Kidney glomerular epithelial cell (primary cell): Measurements from ENCODE around the gene SUGP1.
"Not testable (repeated sequence)": the region's sequence is repeated elsewhere in the genome, so short reads cannot be mapped to it uniquely, and the experiment has no call there.

Experiments used
- DNase-seq: peaks from one replicate; lab custom pipeline; 2025; lab: John Stamatoyannopoulos, UW

SUGP1 gene

DNA sequence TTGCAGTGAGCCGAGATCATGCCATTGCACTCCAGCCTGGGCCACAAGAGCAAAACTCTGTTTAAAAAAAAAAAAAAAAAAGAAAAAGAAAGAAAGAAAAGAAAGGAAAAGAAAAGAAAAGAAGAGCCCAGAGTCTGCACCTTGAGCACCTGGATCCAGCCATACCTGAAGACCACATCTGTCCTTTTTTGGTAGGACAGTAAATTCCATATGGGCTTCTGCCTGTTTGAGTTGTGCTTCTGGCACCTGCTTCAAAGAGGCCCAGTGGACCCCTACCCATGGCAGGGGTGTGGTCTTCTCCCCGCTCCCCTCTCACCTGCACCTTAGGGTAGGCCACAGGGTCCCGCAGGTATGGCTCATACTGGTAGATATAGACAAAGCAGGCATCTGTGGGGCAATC is 53.0 kb downstream of the SUGP1 start:
- DNase-seq, result no peak

DNA sequence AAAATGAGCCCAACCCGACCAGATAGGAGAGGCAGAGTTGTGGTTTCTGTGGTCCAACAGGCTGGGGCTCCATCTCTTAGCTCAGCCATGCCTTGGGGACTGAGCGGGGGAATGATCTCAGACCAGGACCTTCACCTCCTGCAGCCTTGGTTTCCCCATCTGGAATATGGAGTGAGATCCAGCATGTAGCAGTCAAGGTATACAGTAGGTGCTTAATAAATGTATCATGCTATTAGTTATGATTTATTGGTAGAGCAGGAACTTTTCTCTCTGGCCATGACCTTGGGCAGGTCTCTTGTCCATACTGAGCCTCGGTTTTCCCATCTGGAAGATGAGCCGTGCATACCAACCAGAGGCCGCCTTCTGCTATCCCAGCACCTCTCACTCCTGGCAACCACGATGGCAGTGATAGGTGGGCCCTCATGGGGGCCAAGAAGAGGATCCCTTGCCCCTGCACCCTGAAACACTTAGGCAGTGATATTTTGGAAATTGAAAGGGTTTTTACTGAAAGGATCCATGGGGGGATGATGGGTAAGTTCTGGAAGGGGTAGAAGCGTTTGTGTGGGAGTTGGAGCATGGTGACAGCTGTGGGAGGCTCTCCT is 56.3 kb downstream of the SUGP1 start:
- no peak for DNase-seq

DNA sequence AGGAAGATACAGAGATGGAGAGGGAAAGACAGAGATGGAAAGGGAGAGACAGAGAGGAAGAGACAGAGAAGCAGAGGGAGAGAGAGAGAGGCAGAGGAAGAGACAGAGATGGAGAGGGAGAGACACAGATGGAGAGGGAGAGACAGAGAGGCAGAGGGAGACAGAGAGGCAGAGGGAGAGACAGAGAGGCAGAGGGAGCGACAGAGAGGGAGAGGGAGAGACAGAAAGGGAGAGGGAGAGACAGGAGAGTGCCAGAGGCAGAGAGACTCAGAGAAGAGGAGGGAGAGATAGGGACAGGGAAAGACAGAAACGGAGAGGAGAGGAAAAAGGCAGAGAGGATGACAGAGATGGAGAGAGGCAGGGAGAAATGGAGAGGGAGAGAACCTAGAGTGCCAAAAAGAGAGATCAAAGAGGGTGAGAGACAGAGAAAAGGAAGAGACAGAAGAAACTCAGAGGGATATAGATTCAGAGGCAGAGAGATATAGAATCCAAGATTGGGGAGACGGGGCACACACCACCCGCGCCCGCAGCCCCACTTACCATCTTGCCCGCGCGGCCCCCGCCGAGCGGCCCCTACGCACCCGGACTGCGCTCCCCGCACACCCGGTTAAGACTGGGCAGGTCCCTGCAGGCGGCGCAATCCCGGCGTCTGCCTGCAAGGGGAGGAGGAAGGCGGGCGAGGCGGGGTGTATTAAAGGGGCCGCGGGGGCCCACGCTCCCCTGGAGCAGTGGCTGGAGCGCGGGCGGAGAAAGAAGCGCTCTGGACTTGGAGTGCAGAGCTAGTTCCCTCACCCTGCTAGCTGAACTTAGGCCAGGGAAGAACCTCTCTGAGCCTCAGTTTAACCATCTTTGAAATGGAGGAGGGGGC is 57.9 kb downstream of the SUGP1 start:
- DNase-seq, result no peak

DNA sequence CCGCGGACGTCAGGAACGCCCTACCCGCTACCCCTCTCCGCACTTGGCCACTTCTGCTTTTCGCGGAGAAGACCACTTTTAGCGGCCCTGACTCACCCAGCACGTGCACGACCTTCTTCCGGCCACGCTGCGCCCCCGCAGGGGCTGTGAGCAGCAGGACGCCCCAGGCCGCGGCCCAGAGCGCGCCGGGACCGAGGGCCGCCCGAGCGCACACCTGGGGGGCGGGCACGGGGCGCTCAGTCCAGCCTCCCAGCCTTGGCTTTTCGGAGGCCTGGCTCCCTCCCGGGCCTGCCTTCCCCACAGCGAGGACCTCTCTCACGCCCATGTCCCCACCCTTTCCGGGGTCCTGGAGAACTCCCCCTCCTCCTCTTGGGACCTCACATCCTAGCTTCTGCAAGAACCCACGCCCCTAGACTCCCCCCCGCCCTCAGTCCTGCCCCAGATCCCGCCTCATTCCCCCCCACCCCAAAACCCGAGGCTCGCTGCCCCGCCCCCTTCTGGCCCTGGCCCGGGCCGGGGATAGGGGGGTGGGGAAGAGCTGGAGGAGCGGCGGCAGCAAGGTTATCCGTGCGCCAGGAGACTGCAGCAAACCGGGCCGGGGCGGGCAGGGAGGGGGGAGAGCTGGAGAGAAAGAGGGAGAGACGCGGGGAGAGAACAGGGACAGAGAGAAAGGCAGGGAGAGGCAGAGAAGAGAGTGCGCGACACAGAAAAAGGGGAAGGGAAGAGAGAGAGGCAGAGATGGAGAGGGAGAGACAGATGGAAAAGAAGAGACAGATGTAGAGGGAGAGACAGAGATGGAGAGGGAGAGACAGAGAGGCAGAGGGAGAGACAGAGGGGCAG is 58.7 kb downstream of the SUGP1 start:
- DNase-seq, result no peak

DNA sequence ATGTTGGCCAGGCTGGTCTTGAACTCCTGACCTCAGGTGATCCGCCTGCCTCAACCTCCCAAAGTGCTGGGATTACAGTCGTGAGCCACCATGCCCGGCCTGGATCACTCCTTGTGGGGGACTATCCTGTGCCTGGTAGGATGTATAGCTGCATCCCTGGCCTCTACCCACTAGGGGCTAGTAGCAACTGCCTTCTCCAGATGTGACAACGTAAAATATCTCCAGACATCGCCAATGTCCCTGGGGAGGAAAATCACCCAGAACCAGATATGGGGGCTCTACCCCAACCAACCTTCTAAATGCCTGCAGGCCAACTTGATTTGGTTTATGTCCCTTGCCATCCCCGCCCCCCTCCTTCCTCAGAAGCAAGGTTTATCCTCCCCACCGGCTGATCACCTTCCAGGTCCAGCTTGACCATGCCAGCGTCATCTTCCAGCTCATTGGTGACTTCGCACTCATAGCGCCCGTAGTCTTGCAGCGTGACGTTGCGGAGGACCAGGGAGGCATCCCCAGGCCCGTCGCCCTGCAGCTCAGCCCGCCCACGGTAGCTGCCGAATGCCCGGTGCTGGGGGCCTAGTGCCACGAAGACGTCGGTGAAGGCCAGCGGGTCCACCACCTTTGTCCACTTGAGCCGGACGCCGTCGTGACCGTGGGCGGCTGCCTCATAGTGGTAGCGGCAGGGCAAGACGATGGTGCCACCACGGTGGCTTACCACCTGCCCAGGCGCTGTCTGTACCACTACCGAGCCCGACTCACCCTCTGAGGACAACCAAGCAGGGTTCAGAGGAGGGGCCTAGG is 59.7 kb downstream of the SUGP1 start:
- DNase-seq, result no peak

DNA sequence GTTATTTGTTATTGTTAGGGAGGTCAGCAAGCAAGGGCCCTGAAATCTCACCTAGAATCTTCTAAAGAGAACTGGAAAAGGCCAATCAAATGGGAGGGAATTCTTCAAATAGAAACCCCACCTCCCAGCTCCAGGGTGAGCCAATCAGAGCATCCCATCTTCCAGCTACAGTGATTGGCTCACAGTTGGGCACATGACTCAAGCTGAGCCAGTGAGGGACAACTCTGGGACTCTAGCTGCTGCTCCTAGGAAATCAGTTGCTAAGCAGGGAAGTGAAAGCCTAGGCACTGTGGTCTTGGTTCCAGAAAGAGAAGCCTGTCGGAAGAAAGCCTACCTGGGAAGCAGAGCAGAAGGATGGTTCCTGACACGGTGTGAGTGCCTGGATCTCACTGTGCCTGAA is 60.6 kb downstream of the SUGP1 start:
- DNase-seq, result no peak

DNA sequence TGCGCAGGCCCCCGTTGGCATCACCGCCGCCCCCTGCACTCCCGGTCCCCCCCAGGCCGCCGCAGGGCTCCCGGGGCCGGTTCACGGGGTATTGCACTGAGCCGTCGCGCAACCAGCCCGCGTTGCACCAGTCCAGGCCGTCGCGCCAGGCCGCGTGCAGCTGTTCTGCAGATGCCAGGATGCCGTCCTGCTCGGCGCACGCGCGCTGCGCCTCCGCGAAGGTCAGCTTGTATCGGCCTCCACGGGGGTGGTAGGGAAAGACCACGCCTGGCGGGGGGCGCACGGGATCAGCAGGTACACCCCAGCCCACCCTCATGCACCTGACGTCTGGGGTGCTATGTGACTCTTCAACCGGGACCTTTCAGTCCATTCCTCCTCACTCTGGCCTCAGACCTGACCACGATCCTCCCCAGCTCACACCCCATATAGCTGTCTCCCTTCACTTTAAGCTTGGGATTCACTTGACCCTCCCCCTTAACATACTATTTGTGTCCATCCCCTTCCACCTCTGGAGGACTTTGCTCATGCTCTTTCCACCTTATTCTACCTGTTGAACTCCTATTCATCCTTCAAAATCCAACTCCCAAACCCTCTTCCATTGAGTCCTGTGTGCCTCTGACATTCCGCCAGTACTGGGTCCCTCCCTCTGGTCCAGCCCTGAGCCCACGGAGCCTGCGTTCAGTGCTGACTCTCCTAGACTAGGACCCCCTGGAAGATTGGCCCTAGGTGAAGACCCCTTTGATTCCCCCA is 61.5 kb downstream of the SUGP1 start:
- no peak for DNase-seq

DNA sequence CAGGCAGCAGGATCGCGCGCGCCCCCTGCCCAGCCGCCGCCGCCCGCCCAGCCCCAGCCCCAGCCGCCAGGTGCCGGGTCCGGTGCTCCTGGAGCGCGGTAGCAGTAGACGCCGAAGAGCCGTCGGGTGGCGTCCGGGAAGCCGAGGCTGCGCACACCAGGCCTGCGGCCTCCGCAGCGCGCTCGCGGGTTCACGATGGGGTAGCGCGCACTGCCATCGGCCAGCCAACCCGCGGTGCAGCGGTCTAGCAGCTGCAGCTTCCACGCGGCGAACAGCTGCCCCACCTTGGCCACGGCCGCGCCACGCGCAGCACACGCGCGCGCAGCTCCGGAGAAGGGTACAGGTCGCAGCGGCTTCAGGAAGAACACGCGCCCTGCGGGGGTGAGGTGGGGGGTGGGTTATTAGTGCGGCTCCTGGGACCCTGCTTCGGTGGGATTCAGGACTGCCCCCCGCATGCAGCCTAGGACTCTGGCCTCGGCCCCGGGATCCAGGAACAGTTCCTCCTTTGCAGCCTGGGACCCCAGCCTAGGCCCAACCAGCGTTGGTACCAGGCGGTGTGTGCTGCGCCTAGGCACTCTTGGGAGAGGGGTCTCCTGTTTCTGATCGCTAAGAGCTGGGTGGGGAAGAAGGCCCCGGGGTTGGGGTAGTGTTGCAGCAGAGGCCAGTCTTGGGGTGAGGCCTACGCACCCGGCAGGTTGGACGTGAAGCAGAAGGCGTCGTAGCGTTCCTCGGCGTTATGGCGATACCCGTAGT is 62.3 kb downstream of the SUGP1 start:
- DNase-seq, result no peak

DNA sequence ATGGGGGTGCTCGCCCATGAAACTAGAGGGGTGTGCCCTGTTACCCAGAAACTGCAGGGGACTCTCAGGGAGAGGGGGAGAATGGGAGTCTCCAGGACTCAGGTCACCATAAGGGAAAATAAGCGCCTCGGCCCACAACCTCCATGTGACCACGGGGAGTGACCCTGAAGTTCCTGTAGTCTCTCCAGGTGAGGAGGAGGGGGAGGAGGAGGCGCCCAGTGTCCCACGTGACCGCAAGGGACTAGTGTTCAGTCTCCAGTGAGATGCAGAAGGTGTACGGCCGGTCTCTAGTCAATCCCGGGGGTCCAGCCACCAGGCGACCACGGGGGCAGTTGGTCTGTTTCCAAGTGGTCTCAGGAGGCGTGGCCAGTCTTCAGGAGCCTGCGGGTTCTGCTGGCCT is 63.2 kb downstream of the SUGP1 start:
- DNase-seq, result no peak

DNA sequence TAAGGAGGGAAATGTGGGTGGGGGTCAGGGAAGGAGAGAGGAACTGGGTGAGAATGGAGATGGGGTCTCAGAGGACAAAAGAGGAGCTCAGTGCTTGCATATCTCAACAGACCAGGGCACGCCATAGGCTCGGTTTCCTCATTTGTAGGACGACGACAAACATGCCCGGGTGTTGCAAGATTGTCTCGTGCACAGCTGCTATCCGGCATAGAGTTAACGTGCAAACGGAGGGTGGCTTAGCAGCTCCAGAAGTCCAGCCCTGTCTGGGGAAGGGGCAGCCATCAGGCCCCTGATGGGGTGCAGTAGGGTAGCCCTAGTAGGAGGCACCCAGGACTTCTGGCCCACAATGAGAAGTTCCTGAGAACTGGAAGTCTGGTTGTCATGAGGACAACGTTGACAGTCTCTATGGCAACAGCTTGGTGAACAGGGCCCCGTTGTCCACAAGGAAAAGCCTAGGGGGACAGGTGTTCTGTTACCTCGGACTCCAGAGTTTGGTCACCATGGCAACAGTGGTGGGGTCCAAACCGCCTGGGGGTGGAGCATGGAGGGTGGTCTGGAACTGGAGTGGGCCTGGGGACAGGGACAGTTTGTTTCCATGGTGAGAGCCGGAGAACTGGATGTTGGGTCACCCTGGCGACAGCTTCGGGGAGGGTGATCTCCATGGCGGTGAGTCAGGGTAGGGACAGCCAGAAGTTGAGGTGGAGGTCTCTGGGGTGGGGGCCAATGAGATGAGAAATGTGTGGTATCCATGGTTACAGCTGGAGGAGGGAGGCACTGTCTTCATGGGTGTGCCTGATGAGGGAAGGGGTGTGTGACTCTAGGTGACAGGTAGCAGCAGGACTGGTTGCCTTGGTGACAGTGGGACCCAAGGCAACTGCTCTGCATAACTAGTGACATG is 64.0 kb downstream of the SUGP1 start:
- no peak for DNase-seq

DNA sequence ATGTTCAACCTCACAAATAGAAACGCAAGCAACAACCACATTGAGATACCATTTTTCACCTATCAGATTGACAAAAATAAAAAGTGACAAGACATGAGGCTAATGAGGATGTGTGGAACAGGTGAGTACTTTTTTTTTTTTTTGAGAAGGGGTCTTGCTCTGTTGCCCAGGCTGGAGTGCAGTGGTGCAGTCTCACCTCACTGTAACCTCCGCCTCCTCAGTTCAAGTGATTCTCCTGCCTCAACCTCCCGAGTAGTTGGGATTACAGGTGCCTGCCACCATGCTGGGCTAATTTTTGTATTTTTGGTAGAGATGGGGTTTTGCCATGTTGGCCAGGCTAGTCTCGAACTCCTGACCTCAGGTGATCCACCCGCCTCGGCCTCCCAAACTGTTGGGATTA is 66.9 kb downstream of the SUGP1 start:
- not testable (repeated sequence) for DNase-seq

DNA sequence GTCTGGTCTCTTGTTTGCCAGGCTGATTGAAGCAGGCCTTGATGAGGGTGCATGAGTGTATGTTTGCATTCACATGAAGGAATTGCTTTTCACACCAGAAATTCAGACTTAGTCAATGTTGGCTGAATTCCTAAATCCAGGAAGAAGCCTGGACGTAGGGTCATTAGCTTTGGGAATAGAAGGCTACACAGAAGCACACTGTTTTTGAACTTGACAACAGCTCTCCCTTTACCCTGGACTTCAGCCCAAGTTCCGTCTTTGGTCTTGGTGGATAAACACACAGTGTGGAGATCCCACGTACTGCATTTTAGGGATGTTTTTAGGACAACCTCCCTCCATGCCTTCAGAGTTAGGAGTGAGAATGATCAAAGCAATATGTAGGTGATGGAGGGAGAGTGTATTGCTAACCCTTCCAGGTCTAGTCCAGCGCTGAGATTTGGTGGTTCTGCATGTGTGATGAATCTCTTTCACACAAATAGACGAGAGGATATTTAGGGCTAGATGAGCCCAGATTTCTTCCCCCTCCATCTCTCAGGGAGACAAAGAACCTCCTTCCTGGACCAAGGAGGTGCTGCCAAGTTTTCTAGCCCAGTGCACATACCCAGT is 70.0 kb downstream of the SUGP1 start:
- no peak for DNase-seq

DNA sequence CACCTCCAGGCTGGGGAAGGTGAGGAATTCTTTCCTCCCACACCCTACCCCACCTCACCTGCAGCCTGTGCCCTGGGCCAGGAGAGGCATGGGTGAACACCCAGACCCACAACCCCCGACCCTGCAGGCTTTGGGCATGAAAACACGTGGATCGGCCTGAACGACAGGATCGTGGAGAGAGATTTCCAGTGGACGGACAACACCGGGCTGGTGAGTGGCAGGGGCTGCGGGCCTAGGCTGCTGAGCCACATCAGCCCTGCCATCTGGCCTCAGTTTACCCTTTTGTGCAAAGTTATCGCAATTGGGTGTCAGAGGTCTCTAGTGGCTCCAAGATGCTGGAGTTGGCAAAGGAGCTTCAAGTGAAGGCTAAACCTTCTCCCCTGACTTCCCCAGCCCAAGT is 79.8 kb downstream of the SUGP1 start:
- no peak for DNase-seq

DNA sequence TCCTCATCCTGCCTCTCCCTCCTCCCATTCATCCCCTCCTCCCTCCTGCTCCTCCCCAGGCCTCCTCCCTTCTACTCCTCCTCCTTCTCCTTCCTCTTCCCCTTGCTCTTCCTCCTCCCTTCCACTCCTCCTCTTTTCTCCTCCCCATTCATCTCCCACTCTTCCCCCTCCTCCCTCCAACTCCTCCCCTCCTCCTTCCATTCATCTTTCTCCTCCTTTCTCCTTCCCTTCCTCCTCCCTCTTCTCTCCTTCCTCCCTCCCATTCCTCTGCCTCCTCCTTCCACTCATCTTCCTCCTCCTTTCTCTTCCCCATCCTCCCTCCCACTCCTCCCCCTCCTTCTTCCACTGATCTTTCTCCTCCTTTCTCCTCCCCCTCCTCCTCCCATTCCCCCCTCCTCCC is 80.6 kb downstream of the SUGP1 start:
- DNase-seq, result no peak

DNA sequence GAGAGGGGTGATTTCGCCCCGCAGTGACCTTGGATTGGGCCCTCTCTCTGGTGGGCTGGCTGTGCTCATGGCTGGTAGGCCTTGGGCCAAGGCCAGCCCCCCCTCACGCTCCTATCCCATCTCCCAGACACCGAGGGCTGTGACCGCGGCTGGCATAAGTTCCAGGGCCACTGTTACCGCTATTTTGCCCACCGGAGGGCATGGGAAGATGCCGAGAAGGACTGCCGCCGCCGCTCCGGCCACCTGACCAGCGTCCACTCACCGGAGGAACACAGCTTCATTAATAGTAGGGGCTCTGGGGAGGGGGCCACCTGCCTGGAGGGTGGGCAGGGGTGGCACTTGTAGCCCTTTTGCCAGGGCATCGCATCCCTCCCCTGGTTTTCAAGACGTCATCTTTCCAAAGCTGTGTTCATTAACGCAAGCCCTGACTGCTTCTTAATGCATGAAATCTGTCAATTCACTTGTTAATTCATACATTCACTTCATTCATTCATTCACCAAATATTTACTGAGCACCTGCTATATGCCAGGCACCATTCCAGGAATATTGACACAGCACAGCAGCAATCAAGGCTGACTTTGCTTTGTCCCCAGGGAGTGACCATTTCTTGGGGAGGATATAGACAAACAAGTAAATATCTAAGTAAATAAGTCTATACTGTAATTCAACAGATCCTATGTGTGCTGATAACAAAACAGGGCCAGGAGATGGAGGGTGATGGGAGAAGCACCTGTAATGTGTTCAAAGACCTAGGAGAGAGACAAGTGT is 82.0 kb downstream of the SUGP1 start:
- DNase-seq, result no peak

DNA sequence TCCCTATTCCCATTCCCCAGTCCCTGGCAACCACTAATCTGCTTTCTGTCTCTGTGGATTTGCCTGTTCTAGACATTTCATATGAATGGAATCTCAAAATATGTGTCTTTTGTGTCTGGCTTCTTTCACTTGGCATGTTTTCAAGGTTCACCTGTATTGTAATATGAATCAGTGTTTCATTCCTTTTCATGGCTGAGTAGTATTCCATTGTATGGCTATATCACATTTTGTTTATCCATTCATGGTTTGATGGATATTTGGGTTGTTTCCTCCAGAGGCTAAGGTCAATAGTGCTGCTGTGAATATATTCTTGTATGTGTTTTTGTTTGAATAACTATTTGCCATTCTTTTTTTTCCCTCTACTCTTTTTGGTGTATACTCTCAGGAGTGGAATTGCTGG is 84.1 kb downstream of the SUGP1 start:
- DNase-seq, result no peak

DNA sequence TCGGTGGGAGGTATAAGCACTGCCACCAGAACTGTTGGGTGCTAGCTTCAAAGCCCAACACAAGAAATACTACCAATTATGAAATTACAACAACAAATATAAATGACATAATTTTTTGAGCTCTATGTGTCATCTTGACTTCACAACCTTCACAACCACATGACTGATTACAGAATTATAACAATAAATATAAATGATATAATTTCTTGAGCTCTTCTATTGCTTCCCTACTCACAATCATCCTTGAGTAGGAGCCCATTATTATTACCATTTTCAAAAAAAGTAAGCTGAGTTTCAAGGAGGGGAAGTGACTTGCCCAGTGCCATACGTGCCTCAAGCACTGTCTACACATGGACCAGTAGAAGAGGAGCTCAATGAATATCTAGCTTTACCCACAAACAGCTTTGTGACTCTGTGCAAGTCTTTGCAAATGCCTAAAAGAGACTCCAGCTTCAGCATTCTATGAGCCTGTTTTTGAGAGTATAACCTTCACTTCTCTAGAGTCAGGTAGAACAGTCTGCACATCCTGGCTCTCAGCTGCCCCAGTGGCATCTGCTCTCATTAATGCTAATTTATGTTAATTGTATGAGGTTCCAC is 86.0 kb downstream of the SUGP1 start:
- DNase-seq, result no peak

DNA sequence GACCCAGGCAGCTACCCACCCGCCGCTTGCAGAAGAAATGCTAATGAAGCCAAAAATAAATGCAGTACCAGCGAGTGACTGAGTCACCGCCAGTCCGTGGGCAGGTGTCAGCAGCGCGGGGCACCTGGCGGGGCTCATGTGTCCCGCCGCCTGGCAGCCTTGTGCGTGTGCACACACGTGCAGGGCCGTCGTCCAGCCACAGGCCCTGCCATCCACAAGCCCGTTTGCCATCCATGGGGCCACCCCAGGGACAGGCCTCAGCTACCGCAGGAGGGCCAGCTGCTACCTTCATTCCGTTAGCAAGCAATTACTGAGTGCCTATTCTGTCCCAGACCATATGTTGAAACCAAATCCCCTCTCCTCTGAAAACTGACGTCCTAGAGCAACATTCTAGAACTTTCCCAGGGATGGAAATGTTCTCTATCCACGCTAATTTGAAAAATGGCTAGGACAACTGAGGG is 88.0 kb downstream of the SUGP1 start:
- DNase-seq, result no peak
